PC-3 (cell line): ENCODE measurements around the gene SMIM26.

Source experiments
- CTCF ChIP-seq: fragments of 300-600 bp; sonication (generic); conservative IDR thresholded peaks from 2 replicates; pipeline ENCODE4 v1.5.1; 2017; ENCODE audit warnings: antibody characterized with exemption, low read depth, mild to moderate bottlenecking, low read length
- EZH2 ChIP-seq: fragments of 300-600 bp; sonication (generic); IDR thresholded peaks from one replicate; pipeline ENCODE4 v1.6.1; 2017; ENCODE audit warnings: antibody characterized with exemption, mild to moderate bottlenecking, low read length; ENCODE audit not compliant: unreplicated experiment

DNA sequence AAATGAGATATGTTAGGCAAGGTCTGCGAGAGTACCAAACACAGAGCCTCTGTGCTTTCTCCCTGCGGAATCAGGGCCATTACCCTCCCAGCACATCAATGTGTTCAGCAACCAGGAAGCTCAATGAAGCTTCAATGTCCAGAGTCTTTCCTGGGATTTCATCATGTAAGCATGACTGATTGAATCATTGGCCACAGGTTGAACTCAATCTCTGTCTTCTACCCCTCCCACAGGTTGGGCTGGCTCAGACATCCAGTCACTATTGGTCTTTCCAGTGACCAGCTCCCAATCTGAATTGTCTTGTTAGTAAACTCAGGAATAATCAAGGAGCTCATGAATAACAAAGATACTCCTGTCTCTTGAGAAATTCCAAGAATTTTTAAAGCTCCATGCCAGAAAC is 17.9 kb downstream of the SMIM26 start:
- TF ChIP-seq CTCF (no peak), EZH2 (no peak)
